Activated naive CD8-positive, alpha-beta T cell treated with anti-CD3 and anti-CD28 coated beads, Interleukin-2, amount 10 ng/mL, durations not matched to agents 7 days and 5 days (primary cell): Measurements from ENCODE around the gene CREB5. TPM values are rescaled to one million over a fixed set of nuclear protein-coding genes. Genes with fewer than 3 reads are reported as not detected.

Experiments
- ATAC-seq: fragments of 150-1000 bp; cut with Tn5 transposase; one replicate; pipeline ENCODE4 v1.10.0; 2021; ENCODE audit warnings: low read depth, moderate library complexity
- POLR2A ChIA-PET: fragments of 350-600 bp; sonication (Branson Sonifier 250); formaldehyde crosslinking; loops from one replicate; lab custom pipeline; 2021; ENCODE audit warnings: antibody characterized with exemption; lab: Charles Lee
- DNase-seq: peaks from one replicate; pipeline ENCODE4 v3.0.0; 2021
- H3K27ac Mint-ChIP-seq: one replicate; pipeline ENCODE4 v1.8.0; 2022; ENCODE audit warnings: mild to moderate bottlenecking, mixed read lengths
- H3K27me3 Mint-ChIP-seq: one replicate; pipeline ENCODE4 v1.8.0; 2022; ENCODE audit warnings: mild to moderate bottlenecking, moderate library complexity, mixed read lengths
- H3K36me3 Mint-ChIP-seq: one replicate; pipeline ENCODE4 v1.8.0; 2021; ENCODE audit warnings: mild to moderate bottlenecking, mixed read lengths
- H3K4me1 Mint-ChIP-seq: one replicate; pipeline ENCODE4 v1.8.0; 2021; ENCODE audit warnings: mixed read lengths
- H3K4me3 Mint-ChIP-seq: one replicate; pipeline ENCODE4 v1.8.0; 2022; ENCODE audit warnings: mild to moderate bottlenecking, moderate library complexity, mixed read lengths
- H3K9me3 Mint-ChIP-seq: one replicate; pipeline ENCODE4 v1.8.0; 2021; ENCODE audit warnings: mixed read lengths
- total RNA-seq, 2 experiments: library from RNA; stranded (reverse); gene quantifications; one replicate each; pipeline ENCODE4 v1.2.3, GENCODE V29; 2021

Gene CREB5
- total RNA-seq, 2 experiments from 2014 or later, result not detected

- H3K27me3 Mint-ChIP-seq, result peaks cover 15% of the 10 kb centered on the region
- H3K36me3 Mint-ChIP-seq, result no peaks in the 10 kb centered on the region
- no peak overlapping the region for H3K4me3 Mint-ChIP-seq
- ATAC-seq, result no peak
- no peak for DNase-seq
- no peak overlapping the region for H3K27ac Mint-ChIP-seq
- H3K9me3 Mint-ChIP-seq, result no peaks in the 10 kb centered on the region
- POLR2A ChIA-PET, result no interaction called here
- H3K4me1 Mint-ChIP-seq, result no peaks in the 10 kb centered on the region
Measured at GRCh38 chr7:28459306-28459705, 47.0 kb downstream of the CREB5 start.

- Mint-ChIP-seq H3K27ac (no peak overlapping the region), H3K36me3 (no peaks in the 10 kb centered on the region), H3K27me3 (peaks cover 29% of the 10 kb centered on the region), H3K4me1 (no peaks in the 10 kb centered on the region), H3K9me3 (no peaks in the 10 kb centered on the region), H3K4me3 (no peak overlapping the region)
- DNase-seq (no peak), ATAC-seq (no peak)
- POLR2A ChIA-PET, result no interaction called here
Measured at GRCh38 chr7:28465697-28466096, 53.4 kb downstream of the CREB5 start.

GRCh38 chr7:28466341-28466740 is 54.0 kb downstream of the CREB5 start:
- ATAC-seq (no peak), DNase-seq (no peak)
- peaks cover 29% of the 10 kb centered on the region for H3K27me3 Mint-ChIP-seq
- no peaks in the 10 kb centered on the region for H3K36me3 Mint-ChIP-seq
- H3K9me3 Mint-ChIP-seq, result no peaks in the 10 kb centered on the region
- POLR2A ChIA-PET, result no interaction called here
- no peak overlapping the region for H3K27ac Mint-ChIP-seq
- no peak overlapping the region for H3K4me3 Mint-ChIP-seq
- no peaks in the 10 kb centered on the region for H3K4me1 Mint-ChIP-seq

GRCh38 chr7:28466885-28467284 is 54.6 kb downstream of the CREB5 start:
- Mint-ChIP-seq H3K4me3 (no peak overlapping the region), H3K36me3 (no peaks in the 10 kb centered on the region), H3K27ac (no peak overlapping the region), H3K4me1 (no peaks in the 10 kb centered on the region), H3K9me3 (no peaks in the 10 kb centered on the region), H3K27me3 (peaks cover 29% of the 10 kb centered on the region)
- POLR2A ChIA-PET, result no interaction called here
- no peak for ATAC-seq
- DNase-seq, result no peak

GRCh38 chr7:28469562-28469961 is 57.2 kb downstream of the CREB5 start:
- no peak overlapping the region for H3K4me3 Mint-ChIP-seq
- no peak for DNase-seq
- no peak overlapping the region for H3K27ac Mint-ChIP-seq
- POLR2A ChIA-PET, result no interaction called here
- H3K36me3 Mint-ChIP-seq, result no peaks in the 10 kb centered on the region
- H3K4me1 Mint-ChIP-seq, result no peaks in the 10 kb centered on the region
- no peaks in the 10 kb centered on the region for H3K9me3 Mint-ChIP-seq
- H3K27me3 Mint-ChIP-seq, result peaks cover 17% of the 10 kb centered on the region
- ATAC-seq, result no peak

GRCh38 chr7:28470344-28470743 is 58.0 kb downstream of the CREB5 start:
- Mint-ChIP-seq H3K27me3 (peaks cover 12% of the 10 kb centered on the region), H3K27ac (no peak overlapping the region), H3K4me3 (no peak overlapping the region), H3K4me1 (no peaks in the 10 kb centered on the region), H3K9me3 (no peaks in the 10 kb centered on the region), H3K36me3 (no peaks in the 10 kb centered on the region)
- POLR2A ChIA-PET, result no interaction called here
- no peak for ATAC-seq
- no peak for DNase-seq

- H3K9me3 Mint-ChIP-seq, result no peaks in the 10 kb centered on the region
- no peak overlapping the region for H3K27ac Mint-ChIP-seq
- POLR2A ChIA-PET, result no interaction called here
- H3K36me3 Mint-ChIP-seq, result no peaks in the 10 kb centered on the region
- ATAC-seq (no peak), DNase-seq (no peak)
- H3K27me3 Mint-ChIP-seq, result peaks cover 8% of the 10 kb centered on the region
- no peak overlapping the region for H3K4me3 Mint-ChIP-seq
- no peaks in the 10 kb centered on the region for H3K4me1 Mint-ChIP-seq
Measured at GRCh38 chr7:28472332-28472731, 60.0 kb downstream of the CREB5 start.

- H3K9me3 Mint-ChIP-seq, result no peaks in the 10 kb centered on the region
- DNase-seq (no peak), ATAC-seq (no peak)
- H3K27me3 Mint-ChIP-seq, result peaks cover 7% of the 10 kb centered on the region
- H3K4me1 Mint-ChIP-seq, result no peaks in the 10 kb centered on the region
- H3K27ac Mint-ChIP-seq, result no peak overlapping the region
- POLR2A ChIA-PET, result no interaction called here
- H3K4me3 Mint-ChIP-seq, result no peak overlapping the region
- no peaks in the 10 kb centered on the region for H3K36me3 Mint-ChIP-seq
Measured at GRCh38 chr7:28473571-28474281, 61.4 kb downstream of the CREB5 start.

GRCh38 chr7:28474282-28474638 is 61.9 kb downstream of the CREB5 start:
- H3K36me3 Mint-ChIP-seq, result no peaks in the 10 kb centered on the region
- ATAC-seq (no peak), DNase-seq (no peak)
- peaks cover 6% of the 10 kb centered on the region for H3K27me3 Mint-ChIP-seq
- no peak overlapping the region for H3K27ac Mint-ChIP-seq
- H3K4me3 Mint-ChIP-seq, result no peak overlapping the region
- no peaks in the 10 kb centered on the region for H3K4me1 Mint-ChIP-seq
- POLR2A ChIA-PET, result no interaction called here
- no peaks in the 10 kb centered on the region for H3K9me3 Mint-ChIP-seq

- H3K4me3 Mint-ChIP-seq, result no peak overlapping the region
- DNase-seq (no peak), ATAC-seq (no peak)
- POLR2A ChIA-PET, result no interaction called here
- H3K4me1 Mint-ChIP-seq, result no peaks in the 10 kb centered on the region
- H3K27ac Mint-ChIP-seq, result no peak overlapping the region
- H3K9me3 Mint-ChIP-seq, result no peaks in the 10 kb centered on the region
- H3K36me3 Mint-ChIP-seq, result no peaks in the 10 kb centered on the region
- H3K27me3 Mint-ChIP-seq, result peaks cover 6% of the 10 kb centered on the region
Measured at GRCh38 chr7:28474640-28475039, 62.3 kb downstream of the CREB5 start.

- DNase-seq (no peak), ATAC-seq (no peak)
- H3K4me3 Mint-ChIP-seq, result no peak overlapping the region
- POLR2A ChIA-PET, result no interaction called here
- peaks cover 6% of the 10 kb centered on the region for H3K4me1 Mint-ChIP-seq
- no peak overlapping the region for H3K27ac Mint-ChIP-seq
- peaks cover 15% of the 10 kb centered on the region for H3K27me3 Mint-ChIP-seq
- no peaks in the 10 kb centered on the region for H3K9me3 Mint-ChIP-seq
- H3K36me3 Mint-ChIP-seq, result no peaks in the 10 kb centered on the region
Measured at GRCh38 chr7:28477041-28477442, 64.7 kb downstream of the CREB5 start.

GRCh38 chr7:28478656-28479055 is 66.3 kb downstream of the CREB5 start:
- no peak overlapping the region for H3K27ac Mint-ChIP-seq
- ATAC-seq, result no peak
- no peaks in the 10 kb centered on the region for H3K36me3 Mint-ChIP-seq
- H3K4me3 Mint-ChIP-seq, result no peak overlapping the region
- no peak for DNase-seq
- no peaks in the 10 kb centered on the region for H3K9me3 Mint-ChIP-seq
- peaks cover 6% of the 10 kb centered on the region for H3K4me1 Mint-ChIP-seq
- POLR2A ChIA-PET, result no interaction called here
- peaks cover 13% of the 10 kb centered on the region for H3K27me3 Mint-ChIP-seq

GRCh38 chr7:28479507-28479947 is 67.2 kb downstream of the CREB5 start:
- Mint-ChIP-seq H3K4me3 (no peak overlapping the region), H3K4me1 (peaks cover 6% of the 10 kb centered on the region), H3K36me3 (no peaks in the 10 kb centered on the region), H3K27me3 (peaks cover 13% of the 10 kb centered on the region), H3K9me3 (no peaks in the 10 kb centered on the region), H3K27ac (no peak overlapping the region)
- POLR2A ChIA-PET, result no interaction called here
- ATAC-seq (no peak), DNase-seq (no peak)

GRCh38 chr7:28480595-28480994 is 68.3 kb downstream of the CREB5 start:
- Mint-ChIP-seq H3K27ac (no peak overlapping the region), H3K9me3 (no peaks in the 10 kb centered on the region), H3K36me3 (no peaks in the 10 kb centered on the region), H3K4me3 (no peak overlapping the region), H3K4me1 (peaks cover 6% of the 10 kb centered on the region), H3K27me3 (peaks cover 13% of the 10 kb centered on the region)
- DNase-seq (no peak), ATAC-seq (no peak)
- POLR2A ChIA-PET, result no interaction called here
